Panc1 (cell line): Measurements from ENCODE around the gene PMPCA.

Experiments
- CTCF ChIP-seq: fragments of 450-650 bp; IDR thresholded peaks from 2 replicates; pipeline ENCODE4 v1.5.1; 2017; ENCODE audit warnings: mild to moderate bottlenecking
- POLR2AphosphoS5 ChIP-seq: IDR thresholded peaks from 2 replicates; pipeline ENCODE4 v1.6.1; 2012; ENCODE audit warnings: mild to moderate bottlenecking, low read depth, low read length, moderate library complexity
- REST ChIP-seq, 2 experiments: IDR thresholded peaks; 2 replicates each; pipeline ENCODE4 v1.6.1; 2011 to 2012; ENCODE audit warnings: low read depth in 2 of 2, control low read depth in 1 of 2, low read length in 1 of 2, mild to moderate bottlenecking in 1 of 2, moderate library complexity in 1 of 2; ENCODE audit not compliant: insufficient read depth in 1 of 2
- SIN3A ChIP-seq: IDR thresholded peaks from 2 replicates; pipeline ENCODE4 v1.6.1; 2012; ENCODE audit warnings: low read depth, mild to moderate bottlenecking, low read length, moderate library complexity, borderline replicate concordance; ENCODE audit not compliant: insufficient read depth
- TCF7L2 ChIP-seq: IDR thresholded peaks from 2 replicates; pipeline ENCODE4 v1.6.1; 2011; ENCODE audit warnings: mild to moderate bottlenecking, low read depth, low read length, inconsistent platforms

- TF ChIP-seq CTCF (no peak), SIN3A (no peak), REST (IDR thresholded peaks at IDR 0.05; ENCODE audit: insufficient read depth in 1 of 2, low read depth in 2 of 2, low read length in 1 of 2) (no peak), POLR2AphosphoS5 (no peak), TCF7L2 (no peak)
Observed at GRCh38 chr9:136370687-136371532, 39.5 kb upstream of the PMPCA start.
